ENCODE data around the gene EPB41. TPM values are rescaled to one million over a fixed set of nuclear protein-coding genes. Genes with fewer than 3 reads are reported as not detected.
"Not testable (repeated sequence)": the region's sequence is repeated elsewhere in the genome, so short reads cannot be mapped to it uniquely, and the experiment has no call there.

EPB41 gene
- total RNA-seq, 1 experiment from 2014 or later: 0.11 TPM

DNA sequence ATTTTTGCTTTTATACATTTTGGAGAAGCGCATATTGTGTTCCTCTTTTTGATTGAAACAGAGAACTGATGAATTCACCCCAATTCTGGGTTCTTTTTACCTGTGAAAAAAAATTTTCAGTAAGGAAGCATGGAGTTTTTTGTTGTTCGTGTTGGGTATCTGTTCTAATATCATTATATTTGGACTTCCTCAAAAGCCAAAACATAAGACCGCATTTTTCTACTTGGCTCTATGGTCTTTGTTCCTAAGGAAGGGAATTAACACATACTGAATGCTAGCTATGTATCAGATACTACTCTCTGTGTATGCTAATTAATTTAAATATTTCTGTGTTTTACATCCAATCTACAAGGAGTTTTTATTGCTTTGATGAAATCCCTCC, 12.9 kb downstream of the EPB41 start:
- DNase-seq (ENCODE audit: low read depth): no peak

- DNase-seq (ENCODE audit: low read depth): no peak
These were observed 13.4 kb downstream of the EPB41 start for GRCh38 chr1:28927648-28928313.

DNA sequence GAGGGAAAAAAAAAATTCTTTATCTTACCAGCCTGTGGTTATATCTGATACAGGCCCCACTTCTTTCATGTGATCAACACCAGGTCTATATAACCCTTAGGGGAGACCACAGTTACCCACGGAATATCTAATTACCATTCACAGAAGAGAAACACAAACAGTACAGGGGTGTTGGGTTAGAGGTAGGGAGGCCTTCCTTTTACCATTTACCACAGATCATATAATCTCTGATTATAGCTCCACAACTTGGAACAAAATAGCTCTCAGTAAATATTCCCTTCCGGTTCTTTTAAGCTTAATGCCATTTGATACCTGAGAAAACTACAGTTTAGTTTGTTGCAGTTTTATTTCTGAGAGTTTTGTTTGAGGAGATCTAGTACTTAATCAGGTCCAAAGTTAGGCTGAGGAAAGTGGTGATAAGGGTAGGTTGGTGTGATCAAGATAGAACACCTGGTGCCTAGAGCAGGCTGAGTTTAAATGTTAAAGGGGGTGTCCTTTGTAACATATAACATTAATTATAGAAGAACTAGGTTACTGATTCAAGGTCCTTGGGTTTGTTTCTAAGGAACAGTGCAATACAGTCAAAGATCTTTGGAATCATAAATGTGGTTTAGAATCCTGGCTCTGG, 14.1 kb downstream of the EPB41 start:
- DNase-seq (ENCODE audit: low read depth): no peak

DNA sequence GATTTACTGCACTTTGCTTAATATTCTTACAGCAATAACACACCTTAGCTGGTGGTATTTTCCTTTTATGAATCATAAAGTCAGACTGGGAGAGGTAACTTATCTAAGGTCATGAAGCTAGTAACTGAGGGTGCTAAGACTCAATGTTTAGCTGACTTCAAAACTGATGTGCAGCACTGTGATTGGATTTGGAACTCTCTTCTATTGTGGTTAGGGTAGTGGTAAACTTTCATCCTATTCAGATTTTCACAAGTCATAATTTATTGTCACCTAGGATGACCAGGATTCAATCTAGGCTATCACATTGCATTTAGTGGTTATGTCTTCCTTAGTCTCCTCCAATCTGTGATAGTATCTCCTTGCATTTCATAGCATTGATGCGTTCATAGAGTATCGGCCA, 18.9 kb downstream of the EPB41 start:
- DNase-seq (ENCODE audit: low read depth): no peak

- DNase-seq (ENCODE audit: low read depth): no peak
These were observed 19.5 kb downstream of the EPB41 start for GRCh38 chr1:28933918-28934317.

DNA sequence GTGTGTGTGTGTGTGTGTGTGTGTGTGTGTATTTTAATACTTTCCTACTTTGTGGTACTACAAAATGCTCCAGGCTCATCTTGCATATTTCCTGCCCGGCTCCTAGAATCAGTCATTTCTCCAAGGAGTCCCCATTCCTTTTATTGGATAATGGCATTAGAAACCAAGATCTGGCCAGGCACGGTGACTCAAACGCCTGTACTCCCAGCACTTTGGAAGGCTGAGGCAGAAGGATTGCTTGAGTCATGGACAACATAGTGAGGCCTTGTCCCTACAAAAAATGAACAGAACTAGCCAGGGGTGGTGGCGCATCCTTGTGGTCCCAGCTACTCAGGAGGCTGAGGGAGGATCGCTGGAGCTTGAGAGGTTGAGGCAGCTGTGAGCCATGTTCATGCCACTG, 20.3 kb downstream of the EPB41 start:
- no peak for DNase-seq (ENCODE audit: low read depth)

DNA sequence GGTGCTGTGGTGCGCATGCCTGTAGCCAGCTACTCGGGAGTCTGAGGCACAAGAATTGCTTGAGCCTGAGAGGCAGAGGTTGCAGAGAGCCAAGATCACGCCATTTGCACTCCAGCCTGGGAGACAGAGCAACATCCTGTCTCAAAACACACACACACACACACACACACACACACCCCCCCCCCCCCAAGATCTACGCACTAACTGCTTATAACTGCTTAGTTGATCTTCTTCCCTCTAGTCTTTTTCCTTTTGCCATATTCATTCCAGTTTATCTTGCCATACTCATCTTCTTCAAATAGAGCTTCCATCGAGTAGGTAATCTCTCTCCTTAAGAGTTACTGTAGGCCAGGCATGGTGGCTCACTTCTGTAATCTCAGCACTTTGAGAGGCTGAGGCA, 20.9 kb downstream of the EPB41 start:
- DNase-seq (ENCODE audit: low read depth): no peak

- no peak for DNase-seq (ENCODE audit: low read depth)
These were observed 21.7 kb downstream of the EPB41 start for GRCh38 chr1:28936094-28936493.

- no peak for DNase-seq (ENCODE audit: low read depth)
These were observed 22.2 kb downstream of the EPB41 start for GRCh38 chr1:28936528-28936927.

DNA sequence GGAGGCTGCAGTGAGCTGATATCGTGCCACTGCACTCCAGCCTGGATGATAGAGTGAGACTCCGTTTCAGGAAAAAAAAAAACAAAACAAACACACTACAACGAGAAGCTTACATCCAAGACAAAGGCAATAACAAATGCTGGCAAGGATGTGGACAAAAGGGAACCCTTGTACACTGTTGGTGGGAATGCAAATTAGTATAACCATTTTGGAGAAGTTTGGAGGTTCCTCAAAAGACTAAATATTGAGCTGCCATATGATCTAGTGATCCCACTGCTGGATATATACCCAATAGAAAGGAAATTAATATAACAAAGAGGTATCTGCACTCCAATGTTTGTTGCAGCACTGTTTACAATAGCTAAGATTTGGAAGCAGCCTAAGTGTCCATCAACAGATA, 29.2 kb downstream of the EPB41 start:
- DNase-seq (ENCODE audit: low read depth): not testable (repeated sequence)

- DNase-seq (ENCODE audit: low read depth): no peak
These were observed 35.6 kb downstream of the EPB41 start for GRCh38 chr1:28950006-28950405.

DNA sequence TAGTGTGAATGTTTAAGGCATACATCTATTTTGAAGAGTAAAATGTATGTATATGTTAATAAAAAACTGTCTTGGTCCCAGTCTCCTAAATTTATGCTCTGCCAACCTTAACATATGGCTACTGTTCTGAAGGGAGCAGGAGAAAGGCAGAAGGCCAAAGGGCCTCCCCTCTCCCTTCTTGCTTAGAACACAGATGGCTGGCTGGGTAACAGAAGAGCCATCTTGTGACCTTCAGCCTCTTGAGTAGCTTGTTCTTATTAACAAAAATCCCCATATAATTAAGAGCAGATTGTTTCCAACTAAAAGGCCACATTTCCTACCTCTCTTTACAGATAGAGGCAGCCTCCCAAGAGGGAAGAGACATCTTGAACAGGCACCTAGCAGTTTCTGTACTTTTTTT, 36.1 kb downstream of the EPB41 start:
- no peak for DNase-seq (ENCODE audit: low read depth)

DNA sequence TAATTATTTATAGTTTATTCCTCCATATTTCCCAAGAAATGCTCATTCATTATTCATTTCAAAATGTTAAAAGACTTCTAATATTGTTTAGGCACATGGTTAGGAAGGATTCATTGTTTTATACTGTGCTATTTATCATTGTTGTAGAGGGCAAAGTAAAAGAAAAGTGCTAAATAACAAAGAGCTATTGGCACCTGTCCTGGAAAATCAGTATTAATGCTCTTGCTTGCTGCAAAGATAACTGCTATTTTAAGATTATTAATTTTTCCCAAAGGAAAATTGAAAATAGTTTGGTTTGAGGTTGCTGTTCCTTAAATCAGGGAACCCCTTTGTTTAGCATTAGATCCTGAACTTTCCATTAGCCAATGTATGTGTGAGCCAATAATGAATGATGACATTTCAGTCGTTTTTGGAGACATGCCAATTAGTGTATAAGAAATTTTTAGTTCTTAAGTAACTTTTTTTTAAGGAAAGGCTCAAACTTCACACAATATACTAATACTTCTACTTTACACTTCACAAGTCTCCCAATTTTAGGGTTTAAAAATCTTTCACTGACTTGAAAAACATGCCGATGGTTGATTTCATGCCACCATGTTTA, 39.9 kb downstream of the EPB41 start:
- DNase-seq (ENCODE audit: low read depth): no peak

DNA sequence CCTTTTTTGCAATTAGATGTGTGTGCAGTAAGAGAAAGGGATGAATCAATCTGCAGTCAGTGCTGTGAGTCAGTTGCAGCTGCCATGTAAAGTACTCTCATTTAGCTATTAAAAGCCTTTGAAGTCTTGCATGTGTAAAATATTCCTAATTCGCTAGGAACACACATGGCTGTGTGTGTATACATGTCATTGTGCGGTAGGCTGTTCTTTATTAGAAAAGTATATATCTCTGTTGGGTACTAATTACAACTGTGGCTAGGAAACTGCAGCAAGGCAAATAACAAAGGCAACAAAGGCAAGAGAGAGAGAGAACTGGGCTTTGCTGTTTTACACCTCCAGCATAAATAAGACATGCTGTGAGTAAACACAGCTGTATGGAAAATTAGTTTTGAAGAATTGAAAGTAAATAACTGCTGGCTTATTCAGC, 41.7 kb downstream of the EPB41 start:
- DNase-seq (ENCODE audit: low read depth): peak; percentile 51

GRCh38 chr1:28962114-28962831, 47.9 kb downstream of the EPB41 start:
- DNase-seq (ENCODE audit: low read depth): not testable (repeated sequence)

DNA sequence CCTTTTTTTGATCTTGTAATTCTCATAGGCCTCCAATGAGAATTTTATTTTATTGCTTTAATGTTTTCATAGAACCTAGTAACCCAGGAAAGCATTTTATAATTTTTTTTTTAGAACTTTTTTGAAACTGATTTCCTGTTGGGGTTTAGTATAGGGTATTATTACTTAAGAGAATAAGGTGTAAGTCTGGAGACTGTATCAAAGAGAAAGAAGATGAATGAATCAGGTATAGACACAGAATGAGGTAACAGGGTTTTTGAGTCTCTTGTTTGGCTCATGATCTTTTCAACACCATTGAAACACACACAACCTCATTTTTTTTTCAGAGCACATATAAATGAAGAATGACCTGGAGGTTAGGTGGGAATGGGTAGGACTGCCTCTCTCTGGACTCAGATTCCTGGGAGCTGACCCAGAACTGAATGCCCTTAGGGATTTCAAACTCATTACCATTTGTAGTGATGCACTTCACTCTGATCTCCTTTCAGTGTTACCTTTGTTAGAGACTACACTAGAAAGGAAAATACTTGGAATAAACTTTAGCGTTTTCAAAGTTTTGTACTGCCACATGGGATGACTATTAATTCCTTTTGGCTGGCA, 51.0 kb downstream of the EPB41 start:
- DNase-seq (ENCODE audit: low read depth): no peak

DNA sequence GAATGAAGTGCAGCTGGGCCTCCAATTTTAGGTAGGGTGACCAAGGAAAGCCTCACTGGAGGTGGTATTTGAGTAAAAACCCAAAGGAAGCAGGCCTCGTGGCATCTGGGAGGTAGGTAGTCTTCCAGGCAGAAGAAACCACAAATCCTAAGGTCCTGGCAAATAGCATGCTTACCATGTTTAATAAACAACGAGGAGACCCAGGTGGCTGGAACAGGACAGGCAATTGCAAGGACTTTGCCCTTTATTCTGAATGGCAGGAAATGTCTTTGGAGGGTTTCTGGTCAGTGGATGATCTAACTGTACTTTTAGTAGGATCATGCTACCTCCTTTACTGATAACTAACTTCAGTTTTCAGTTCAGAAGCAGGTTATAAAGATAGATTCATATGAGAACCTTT, 52.2 kb downstream of the EPB41 start:
- no peak for DNase-seq (ENCODE audit: low read depth)

DNA sequence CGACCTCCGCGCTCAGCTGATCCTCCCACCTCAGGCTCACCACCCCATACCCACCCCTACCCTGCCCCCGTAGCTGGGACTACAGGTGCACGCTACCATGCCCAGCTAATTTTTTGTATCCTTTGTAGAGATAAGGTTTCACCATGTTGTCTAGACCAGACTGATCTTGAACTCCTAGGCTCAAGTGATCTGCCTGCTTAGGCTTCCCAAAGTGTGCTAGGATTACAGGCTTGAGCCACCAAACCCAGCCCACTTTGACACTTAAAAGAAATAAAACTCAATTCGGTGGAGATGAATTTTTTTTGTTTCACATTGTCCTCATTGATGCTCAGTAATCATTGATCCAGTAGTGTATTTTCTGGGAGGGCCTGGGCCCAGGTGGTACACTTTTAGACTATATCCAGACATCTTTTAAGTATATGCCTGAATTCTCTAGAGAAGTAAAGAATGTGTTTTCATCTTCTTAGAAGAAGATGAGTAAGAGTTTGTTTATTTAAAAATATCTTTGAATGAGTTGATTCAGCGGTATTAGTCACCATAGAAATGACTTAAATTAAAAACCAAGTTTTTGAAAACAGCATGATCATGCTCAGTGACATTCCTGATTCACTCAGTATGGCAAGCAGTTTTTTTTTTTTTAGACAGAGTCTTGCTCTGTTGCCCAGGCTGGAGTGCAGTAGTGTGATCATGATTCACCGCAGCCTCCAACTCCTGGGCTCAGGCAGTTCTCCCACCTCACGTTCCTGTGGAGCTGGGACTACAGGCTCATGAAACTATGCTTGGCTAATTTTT, 57.8 kb downstream of the EPB41 start:
- peak; percentile 80 for DNase-seq (ENCODE audit: low read depth)

DNA sequence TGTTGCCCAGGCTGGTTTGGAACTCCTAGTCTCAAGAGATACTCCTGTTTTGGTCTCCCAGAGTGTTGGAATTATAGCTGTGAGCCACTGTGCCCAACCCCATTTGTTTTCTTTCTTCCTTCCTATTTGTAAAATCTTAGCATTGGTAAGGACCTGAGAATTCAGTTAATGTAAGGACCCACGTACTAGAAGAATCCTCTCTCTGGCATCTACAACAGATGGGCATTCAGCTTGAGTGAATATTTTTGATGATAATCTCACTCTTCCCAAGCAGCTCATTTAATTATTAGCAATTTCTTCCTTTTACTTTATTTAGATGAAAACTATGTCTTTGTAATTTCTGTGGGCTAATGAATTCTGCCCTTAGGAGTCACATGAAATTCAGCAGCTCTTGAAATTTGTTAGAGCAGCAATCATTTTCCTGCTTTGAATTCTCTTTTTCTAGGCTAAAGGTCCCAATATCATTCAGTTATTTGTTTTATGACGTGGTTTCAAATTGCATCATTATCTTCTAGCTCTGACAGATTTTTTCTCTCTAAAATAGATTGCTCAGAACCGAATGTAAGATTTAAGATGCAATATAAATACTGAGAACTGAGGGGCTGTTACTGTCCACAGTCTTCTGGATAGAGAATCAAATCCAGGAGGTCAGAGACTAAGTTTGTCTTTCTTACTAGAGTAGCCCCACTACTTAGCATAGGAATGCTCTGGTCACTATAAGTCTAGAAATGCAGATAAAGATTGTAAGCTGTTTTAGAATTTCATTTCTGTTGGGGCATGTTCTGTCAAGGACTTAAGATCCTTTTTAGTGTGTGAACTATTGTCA, 59.4 kb downstream of the EPB41 start:
- no peak for DNase-seq (ENCODE audit: low read depth)

DNA sequence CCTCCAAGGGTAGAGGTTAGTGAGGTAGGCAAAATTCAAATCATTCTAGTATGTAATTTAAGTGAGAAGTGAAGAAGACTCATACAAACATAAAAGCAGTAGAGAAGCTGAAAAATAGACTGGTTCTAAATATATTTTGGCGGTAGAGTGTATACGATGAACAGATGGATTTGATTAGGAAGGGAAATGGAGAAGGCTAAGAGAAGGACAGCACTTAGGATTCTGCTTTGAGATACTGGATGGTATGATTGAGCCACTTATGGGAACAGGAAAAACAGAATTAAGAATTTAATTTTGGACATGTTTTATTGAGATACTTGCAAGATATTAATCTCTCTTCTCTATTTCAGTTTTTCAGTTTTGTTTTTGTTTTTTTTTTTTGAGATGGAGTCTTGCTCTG, 60.1 kb downstream of the EPB41 start:
- no peak for DNase-seq (ENCODE audit: low read depth)
